B cell (primary cell): ENCODE data around the gene SLC22A12.

Source experiments
- EZH2 ChIP-seq: IDR thresholded peaks from 2 replicates; pipeline ENCODE4 v1.6.1; 2012; ENCODE audit warnings: borderline replicate concordance, low read depth, mild to moderate bottlenecking, moderate library complexity, low read length; ENCODE audit not compliant: insufficient read depth, poor library complexity, severe bottlenecking
- TF ChIP-seq, protein P1 (sequence below): fragments of 200-600 bp; IDR thresholded peaks from one replicate; pipeline ENCODE4 v1.8.0; 2022; ENCODE audit warnings: antibody characterized with exemption, mild to moderate bottlenecking

- TF ChIP-seq, protein P1, sequence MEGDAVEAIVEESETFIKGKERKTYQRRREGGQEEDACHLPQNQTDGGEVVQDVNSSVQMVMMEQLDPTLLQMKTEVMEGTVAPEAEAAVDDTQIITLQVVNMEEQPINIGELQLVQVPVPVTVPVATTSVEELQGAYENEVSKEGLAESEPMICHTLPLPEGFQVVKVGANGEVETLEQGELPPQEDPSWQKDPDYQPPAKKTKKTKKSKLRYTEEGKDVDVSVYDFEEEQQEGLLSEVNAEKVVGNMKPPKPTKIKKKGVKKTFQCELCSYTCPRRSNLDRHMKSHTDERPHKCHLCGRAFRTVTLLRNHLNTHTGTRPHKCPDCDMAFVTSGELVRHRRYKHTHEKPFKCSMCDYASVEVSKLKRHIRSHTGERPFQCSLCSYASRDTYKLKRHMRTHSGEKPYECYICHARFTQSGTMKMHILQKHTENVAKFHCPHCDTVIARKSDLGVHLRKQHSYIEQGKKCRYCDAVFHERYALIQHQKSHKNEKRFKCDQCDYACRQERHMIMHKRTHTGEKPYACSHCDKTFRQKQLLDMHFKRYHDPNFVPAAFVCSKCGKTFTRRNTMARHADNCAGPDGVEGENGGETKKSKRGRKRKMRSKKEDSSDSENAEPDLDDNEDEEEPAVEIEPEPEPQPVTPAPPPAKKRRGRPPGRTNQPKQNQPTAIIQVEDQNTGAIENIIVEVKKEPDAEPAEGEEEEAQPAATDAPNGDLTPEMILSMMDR = no peak
- no peak for TF ChIP-seq EZH2
Measured at GRCh38 chr11:64592656-64593055, 1.6 kb downstream of the SLC22A12 start.
